Measurements from ENCODE around the gene DNAH14. TPM values are rescaled to one million over a fixed set of nuclear protein-coding genes. Genes with fewer than 3 reads are reported as not detected.

DNAH14 gene
- total and polyA plus RNA-seq, 2 of the 13 experiments (the other 11 are each of a cell fraction or from before 2014, with no cell fraction given): 4.5 to 27.5 TPM

GRCh38 chr1:225209153-225209552 lies 279.7 kb downstream of the DNAH14 start (continued):
- TF ChIP-seq ZSCAN20 (CRISPR knock-in tag; IDR thresholded peaks at IDR 0.05; ENCODE audit: borderline replicate concordance): no peak
- no peak for TF ChIP-seq CHCHD3 (CRISPR knock-in tag; IDR thresholded peaks at IDR 0.05)
- TF ChIP-seq BORCS8-MEF2B (CRISPR knock-in tag; IDR thresholded peaks at IDR 0.05): no peak
- TF ChIP-seq ZNF138 (CRISPR knock-in tag; IDR thresholded peaks at IDR 0.05; ENCODE audit: low read depth): no peak
- TF ChIP-seq SNRNP70 (IDR thresholded peaks at IDR 0.05; ENCODE audit: low read depth, low read length): no peak
- TF ChIP-seq NFATC3 (CRISPR knock-in tag; IDR thresholded peaks at IDR 0.05): no peak
- no peak for TF ChIP-seq ZNF749 (CRISPR knock-in tag; IDR thresholded peaks at IDR 0.05; ENCODE audit: borderline replicate concordance)
- TF ChIP-seq POLR2G (IDR thresholded peaks at IDR 0.05; ENCODE audit: low read depth, low read length): no peak
- no peak for TF ChIP-seq NR2F2 (IDR thresholded peaks at IDR 0.05; ENCODE audit: borderline replicate concordance, low read depth)
- TF ChIP-seq HNRNPUL1 (IDR thresholded peaks at IDR 0.05; ENCODE audit: low read depth, low read length): no peak
- TF ChIP-seq FOXP1 (IDR thresholded peaks at IDR 0.05): no peak
- peak; percentile 67; the same call in 1 of the 2 replicates for TF ChIP-seq FOXP1 (CRISPR knock-in tag; IDR thresholded peaks at IDR 0.05)
- TF ChIP-seq CEBPB (IDR thresholded peaks at IDR 0.05; ENCODE audit: borderline replicate concordance, low read depth, low read length): no peak
- no peak for TF ChIP-seq AFF4 (CRISPR knock-in tag; IDR thresholded peaks at IDR 0.05)
- peak; percentile 73 for TF ChIP-seq HMG20A (CRISPR knock-in tag; IDR thresholded peaks at IDR 0.05; ENCODE audit: borderline replicate concordance)
- TF ChIP-seq SAFB2 (CRISPR knock-in tag; IDR thresholded peaks at IDR 0.05; ENCODE audit: borderline replicate concordance, low read depth): no peak
- no peak for TF ChIP-seq ZNF329 (CRISPR knock-in tag; IDR thresholded peaks at IDR 0.05; ENCODE audit: low read depth)
- peak; percentile 51; the same call in 1 of the 2 replicates for TF ChIP-seq SIX4 (CRISPR knock-in tag; IDR thresholded peaks at IDR 0.05)
- TF ChIP-seq FOXO4 (CRISPR knock-in tag; conservative IDR thresholded peaks at IDR 0.05): no peak
- TF ChIP-seq ZNF639 (CRISPR knock-in tag; conservative IDR thresholded peaks at IDR 0.05): no peak
- no peak for TF ChIP-seq MTF2 (CRISPR knock-in tag; IDR thresholded peaks at IDR 0.05; ENCODE audit: borderline replicate concordance)
- no peak for TF ChIP-seq REST (IDR thresholded peaks at IDR 0.05; ENCODE audit: borderline replicate concordance in 1 of 2, low read depth in 1 of 2, low read length in 2 of 2)
